Activated CD4-positive, alpha-beta T cell treated with anti-CD3 and anti-CD28 coated beads, Interleukin-2, amount 50 U/mL, for 16 hours (primary cell): ENCODE measurements around the gene IFNA7.
"Not testable (repeated sequence)": the region's sequence is repeated elsewhere in the genome, so short reads cannot be mapped to it uniquely, and the experiment has no call there.

ENCODE experiments used
- DNase-seq: peaks from one replicate; pipeline ENCODE4 v3.0.0-alpha.2; 2020

The IFNA7 gene

GRCh38 chr9:21174671-21175070, 27.3 kb downstream of the IFNA7 start:
- DNase-seq: no peak

- DNase-seq: no peak
Measured at GRCh38 chr9:21172156-21172555, 29.8 kb downstream of the IFNA7 start.

- DNase-seq: no peak
Measured at GRCh38 chr9:21171351-21171750, 30.7 kb downstream of the IFNA7 start.

GRCh38 chr9:21166560-21166959, 35.4 kb downstream of the IFNA7 start, which contains the start of gene IFNA21:
Gene IFNA21 (minus strand): TSS chr9:21166660. CDS start chr9:21166612, 48 bp downstream.
- DNase-seq: not testable (repeated sequence)

GRCh38 chr9:21165516-21165915, 36.5 kb downstream of the IFNA7 start:
- no peak for DNase-seq

GRCh38 chr9:21160178-21160577, 41.8 kb downstream of the IFNA7 start:
- peak; percentile 63 for DNase-seq

- no peak for DNase-seq
Measured at GRCh38 chr9:21155501-21155900, 46.5 kb downstream of the IFNA7 start.

GRCh38 chr9:21154018-21154608, 47.9 kb downstream of the IFNA7 start:
- DNase-seq: peak; percentile 29

GRCh38 chr9:21153336-21154017, 48.5 kb downstream of the IFNA7 start:
- no peak for DNase-seq
